Thoracic aorta (tissue), 2 donors: Measurements from ENCODE around the gene ALOX12B. TPM values are rescaled to one million over a fixed set of nuclear protein-coding genes. Genes with fewer than 3 reads are reported as not detected.

Experiments used
- ATAC-seq: fragments of 150-250 bp; one replicate; pipeline ENCODE4 v1.8.0; 2017; ENCODE audit warnings: low read depth; ENCODE audit not compliant: insufficient number of reproducible peaks, low FRiP score
- DNase-seq: peaks from one replicate; pipeline ENCODE4 v3.0.0-alpha.2; 2020; ENCODE audit warnings: low spot score
- H3K27ac ChIP-seq, 2 donors: fragments of 200-600 bp; sonication (generic); 1 replicate in 1 of 2; 2 replicates in 1 of 2; pipeline ENCODE4 v1.5.1; 2016; ENCODE audit warnings: mild to moderate bottlenecking in 2 of 2, moderate library complexity in 2 of 2
- H3K27me3 ChIP-seq: fragments of 200-600 bp; sonication (generic); replicated peaks from 2 replicates; pipeline ENCODE4 v1.6.0; 2016; ENCODE audit warnings: mild to moderate bottlenecking; ENCODE audit not compliant: insufficient read depth
- H3K36me3 ChIP-seq: fragments of 200-600 bp; sonication (generic); one replicate; pipeline ENCODE4 v1.5.1; 2016
- H3K4me1 ChIP-seq, 2 donors: fragments of 200-600 bp; sonication (generic); 1 replicate in 1 of 2; 2 replicates in 1 of 2; pipeline versions ENCODE4 v1.5.1 to v1.6.0; 2016; ENCODE audit warnings: low read depth in 2 of 2, mild to moderate bottlenecking in 1 of 2; ENCODE audit not compliant: control insufficient read depth in 1 of 2
- H3K4me3 ChIP-seq: fragments of 200-600 bp; sonication (generic); 2 replicates; pipeline ENCODE4 v1.5.1; 2016; ENCODE audit warnings: mild to moderate bottlenecking
- H3K9me3 ChIP-seq: fragments of 200-600 bp; sonication (generic); 2 replicates; pipeline ENCODE4 v1.5.1; 2016
- total RNA-seq, 2 donors: library from RNA; depleted of rRNA; stranded (reverse); fragments of >200 nt; gene quantifications; one replicate each; pipeline versions ENCODE4 v1.1.0 to v1.2.3, GENCODE V29; 2016
- TF ChIP-seq, protein P1 (sequence below): fragments of 200-600 bp; sonication (generic); IDR thresholded peaks from one replicate; pipeline ENCODE4 v1.5.1; 2019; ENCODE audit warnings: antibody characterized with exemption

Gene ALOX12B
- total RNA-seq, 2 donors from 2014 or later, result not detected

DNA sequence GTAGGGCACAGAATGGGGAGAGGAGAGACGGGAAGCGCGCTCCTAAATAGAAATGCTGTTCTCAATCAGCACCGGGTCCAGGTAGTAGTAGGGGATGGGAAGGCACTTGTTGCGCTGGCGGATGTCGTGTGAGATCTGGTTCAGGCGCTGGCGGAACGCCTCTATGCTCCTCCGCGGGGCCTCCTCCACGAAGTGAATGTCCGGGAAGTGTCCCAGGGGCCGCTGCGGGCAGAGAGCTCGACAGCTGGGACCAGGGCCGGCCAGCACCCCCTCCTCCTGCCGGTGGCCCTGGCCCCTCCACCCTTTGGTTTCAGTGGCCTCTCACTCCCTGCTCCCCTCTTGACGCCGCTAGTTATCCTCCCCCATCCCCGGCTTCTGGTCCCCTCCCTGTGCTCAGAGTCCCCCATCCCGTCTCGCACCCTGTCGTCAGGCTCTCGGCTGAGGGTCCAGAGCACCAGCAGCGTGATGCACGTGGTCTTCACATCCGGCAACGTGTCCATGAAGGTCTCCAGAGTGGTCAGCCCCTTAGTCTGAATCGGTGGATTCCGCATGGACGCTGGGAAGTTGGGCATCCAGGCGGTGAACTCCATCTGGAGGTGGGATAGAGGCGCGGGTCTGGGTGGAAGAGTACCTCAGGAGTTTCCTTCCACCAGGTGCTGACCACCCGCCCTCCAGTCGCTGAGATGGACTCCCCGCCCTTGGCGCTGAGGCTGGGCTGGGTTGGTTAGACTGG, 14.6 kb downstream of the ALOX12B start:
- TF ChIP-seq, protein P1, sequence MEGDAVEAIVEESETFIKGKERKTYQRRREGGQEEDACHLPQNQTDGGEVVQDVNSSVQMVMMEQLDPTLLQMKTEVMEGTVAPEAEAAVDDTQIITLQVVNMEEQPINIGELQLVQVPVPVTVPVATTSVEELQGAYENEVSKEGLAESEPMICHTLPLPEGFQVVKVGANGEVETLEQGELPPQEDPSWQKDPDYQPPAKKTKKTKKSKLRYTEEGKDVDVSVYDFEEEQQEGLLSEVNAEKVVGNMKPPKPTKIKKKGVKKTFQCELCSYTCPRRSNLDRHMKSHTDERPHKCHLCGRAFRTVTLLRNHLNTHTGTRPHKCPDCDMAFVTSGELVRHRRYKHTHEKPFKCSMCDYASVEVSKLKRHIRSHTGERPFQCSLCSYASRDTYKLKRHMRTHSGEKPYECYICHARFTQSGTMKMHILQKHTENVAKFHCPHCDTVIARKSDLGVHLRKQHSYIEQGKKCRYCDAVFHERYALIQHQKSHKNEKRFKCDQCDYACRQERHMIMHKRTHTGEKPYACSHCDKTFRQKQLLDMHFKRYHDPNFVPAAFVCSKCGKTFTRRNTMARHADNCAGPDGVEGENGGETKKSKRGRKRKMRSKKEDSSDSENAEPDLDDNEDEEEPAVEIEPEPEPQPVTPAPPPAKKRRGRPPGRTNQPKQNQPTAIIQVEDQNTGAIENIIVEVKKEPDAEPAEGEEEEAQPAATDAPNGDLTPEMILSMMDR, result no peak
- H3K4me1 ChIP-seq, result peaks cover 6 to 22% of the 10 kb centered on the region in 2 donors
- no peak for ATAC-seq

GRCh38 chr17:8072341-8072728, 15.2 kb downstream of the ALOX12B start:
- TF ChIP-seq, protein P1, result no peak
- DNase-seq (no peak), ATAC-seq (no peak)
- no peak overlapping the region for H3K27ac ChIP-seq
- H3K4me3 ChIP-seq, result no peak overlapping the region
- no peaks in the 10 kb centered on the region for H3K9me3 ChIP-seq
- peaks cover 6% of the 10 kb centered on the region for H3K27me3 ChIP-seq
- peaks cover 6 to 22% of the 10 kb centered on the region in 2 donors for H3K4me1 ChIP-seq
- H3K36me3 ChIP-seq, result no peaks in the 10 kb centered on the region

More for the DNA sequence above, 14.6 kb downstream of the ALOX12B start:
- Histone ChIP-seq H3K27me3 (peaks cover 10% of the 10 kb centered on the region), H3K9me3 (no peaks in the 10 kb centered on the region), H3K27ac (no peak overlapping the region), H3K4me3 (peak overlapping the region; percentile 33), H3K36me3 (no peaks in the 10 kb centered on the region)
- no peak for DNase-seq

DNA sequence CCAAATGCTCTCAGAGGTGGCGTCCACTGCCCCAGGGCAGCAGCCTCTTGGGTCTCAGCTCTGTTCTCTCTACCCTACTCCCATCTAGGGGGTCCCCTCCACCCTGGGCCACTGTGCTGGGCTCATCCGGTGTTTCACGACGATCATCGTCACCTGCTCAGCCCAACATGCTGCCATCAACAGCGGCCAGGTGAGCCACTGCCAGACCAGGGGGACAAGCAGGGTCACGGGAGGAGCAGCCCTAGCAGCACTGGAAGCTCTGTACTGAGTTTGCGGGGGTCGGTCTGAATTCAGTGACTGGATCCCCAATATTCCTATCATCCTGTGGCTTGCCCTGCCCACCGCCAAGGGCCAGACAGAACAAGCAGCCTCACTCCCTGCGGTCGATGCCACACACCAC, 16.0 kb downstream of the ALOX12B start:
- DNase-seq (no peak), ATAC-seq (no peak)
- Histone ChIP-seq H3K4me1 (peaks cover 6 to 22% of the 10 kb centered on the region in 2 donors), H3K9me3 (no peaks in the 10 kb centered on the region), H3K4me3 (no peak overlapping the region), H3K27me3 (peaks cover 4% of the 10 kb centered on the region), H3K36me3 (no peaks in the 10 kb centered on the region), H3K27ac (no peak overlapping the region)
- TF ChIP-seq, protein P1, result no peak

GRCh38 chr17:8069587-8069860, 18.0 kb downstream of the ALOX12B start:
- H3K36me3 ChIP-seq, result no peaks in the 10 kb centered on the region
- H3K27me3 ChIP-seq, result peaks cover 4% of the 10 kb centered on the region
- H3K27ac ChIP-seq, result no peak overlapping the region
- H3K4me1 ChIP-seq, result peaks cover 6 to 22% of the 10 kb centered on the region in 2 donors
- TF ChIP-seq, protein P1, result no peak
- ATAC-seq (no peak), DNase-seq (no peak)
- no peaks in the 10 kb centered on the region for H3K9me3 ChIP-seq
- no peak overlapping the region for H3K4me3 ChIP-seq

GRCh38 chr17:8068736-8069586, 18.6 kb downstream of the ALOX12B start:
- no peak for ATAC-seq
- Histone ChIP-seq H3K9me3 (no peaks in the 10 kb centered on the region), H3K4me3 (no peak overlapping the region), H3K27me3 (peaks cover 4% of the 10 kb centered on the region), H3K36me3 (no peaks in the 10 kb centered on the region), H3K4me1 (peaks cover 6 to 19% of the 10 kb centered on the region in 2 donors), H3K27ac (no peak overlapping the region)
- no peak for DNase-seq
- TF ChIP-seq, protein P1, result no peak
